CD14-positive monocyte (primary cell): Measurements from ENCODE around the gene TMEM242. TPM values are rescaled to one million over a fixed set of nuclear protein-coding genes. Genes with fewer than 3 reads are reported as not detected.

Experiments used
- DNase-seq, 3 donors: peaks; one replicate each; pipeline ENCODE4 v3.0.0-alpha.2; 2011 to 2022
- H2AFZ ChIP-seq: 2 replicates; pipeline ENCODE4 v1.6.0; 2012; ENCODE audit warnings: mild to moderate bottlenecking, low read depth, low read length, inconsistent platforms; ENCODE audit not compliant: insufficient read depth, poor library complexity, severe bottlenecking
- H3K27ac ChIP-seq, 2 donors: 1 replicate in 1 of 2; 2 replicates in 1 of 2; pipeline ENCODE4 v1.5.1; 2012 to 2013; ENCODE audit warnings: low read length in 2 of 2, control low read depth in 1 of 2, inconsistent platforms in 1 of 2, low read depth in 1 of 2, mild to moderate bottlenecking in 1 of 2
- H3K27me3 ChIP-seq, 2 donors: one replicate each; pipeline versions ENCODE4 v1.6.0 to v1.6.1; 2011 to 2013; ENCODE audit warnings: low read length in 2 of 2; ENCODE audit not compliant: control insufficient read depth in 2 of 2, insufficient read depth in 2 of 2
- H3K36me3 ChIP-seq, 2 donors: replicated peaks in 1 of 2; 1 replicate in 1 of 2; 2 replicates in 1 of 2; pipeline versions ENCODE4 v1.5.1 to v1.6.1; 2012 to 2013; ENCODE audit warnings: low read length in 2 of 2, control low read depth in 1 of 2, inconsistent platforms in 1 of 2, mild to moderate bottlenecking in 1 of 2; ENCODE audit not compliant: insufficient read depth in 2 of 2, control insufficient read depth in 1 of 2
- H3K4me1 ChIP-seq, 2 donors: 1 replicate in 1 of 2; 2 replicates in 1 of 2; pipeline versions ENCODE4 v1.5.1 to v1.6.1; 2012 to 2013; ENCODE audit warnings: low read length in 2 of 2, control low read depth in 1 of 2, inconsistent platforms in 1 of 2, mild to moderate bottlenecking in 1 of 2, moderate library complexity in 1 of 2; ENCODE audit not compliant: insufficient read depth in 2 of 2, control insufficient read depth in 1 of 2
- H3K4me2 ChIP-seq: replicated peaks from 2 replicates; pipeline ENCODE3; 2012; ENCODE audit warnings: low read length, moderate library complexity, mild to moderate bottlenecking; ENCODE audit not compliant: poor library complexity, severe bottlenecking; ENCODE audit errors: extremely low read depth
- H3K4me3 ChIP-seq, 3 experiments: fragments of 200-600 bp in 1 of 3; sonication (generic) in 1 of 3; replicated peaks in 1 of 3; 1 replicate in 2 of 3; 2 replicates in 1 of 3; pipeline ENCODE4 v1.5.1; 2011 to 2013; ENCODE audit warnings: low read length in 3 of 3, mild to moderate bottlenecking in 3 of 3, control low read depth in 2 of 3, low read depth in 2 of 3, inconsistent platforms in 1 of 3, moderate library complexity in 1 of 3
- H3K79me2 ChIP-seq: 2 replicates; pipeline ENCODE4 v1.6.0; 2012; ENCODE audit warnings: mild to moderate bottlenecking, control low read depth, inconsistent platforms, low read length, moderate library complexity; ENCODE audit not compliant: insufficient read depth
- H3K9ac ChIP-seq: 2 replicates; pipeline ENCODE4 v1.6.0; 2017; ENCODE audit warnings: low read length, mild to moderate bottlenecking; ENCODE audit not compliant: insufficient read depth, poor library complexity, severe bottlenecking
- H3K9me3 ChIP-seq, 2 donors: replicated peaks in 1 of 2; 1 replicate in 1 of 2; 2 replicates in 1 of 2; pipeline versions ENCODE4 v1.5.1 to v1.6.1; 2012 to 2013; ENCODE audit warnings: low read length in 2 of 2, control low read depth in 1 of 2; ENCODE audit not compliant: control insufficient read depth in 1 of 2, insufficient read depth in 1 of 2
- H4K20me1 ChIP-seq: 2 replicates; pipeline ENCODE4 v1.6.0; 2012; ENCODE audit warnings: mild to moderate bottlenecking, low read length, control low read depth, moderate library complexity; ENCODE audit not compliant: insufficient read depth
- H3K27ac Mint-ChIP-seq, 7 donors: one replicate each; pipeline ENCODE4 v1.8.0; 2020; ENCODE audit warnings: mild to moderate bottlenecking in 7 of 7, mixed read lengths in 7 of 7, moderate library complexity in 6 of 7, inconsistent platforms in 2 of 7
- H3K27me3 Mint-ChIP-seq, 3 donors: one replicate each; pipeline ENCODE4 v1.8.0; 2021 to 2022; ENCODE audit warnings: low read depth in 3 of 3, mild to moderate bottlenecking in 3 of 3, mixed read lengths in 3 of 3, moderate library complexity in 3 of 3, inconsistent platforms in 1 of 3
- H3K36me3 Mint-ChIP-seq, 2 donors: one replicate each; pipeline ENCODE4 v1.8.0; 2020; ENCODE audit warnings: mixed read lengths in 2 of 2, inconsistent platforms in 1 of 2, mild to moderate bottlenecking in 1 of 2
- H3K4me1 Mint-ChIP-seq: one replicate; pipeline ENCODE4 v1.8.0; 2020; ENCODE audit warnings: mild to moderate bottlenecking, mixed read lengths
- H3K4me3 Mint-ChIP-seq, 2 donors: one replicate each; pipeline ENCODE4 v1.8.0; 2020; ENCODE audit warnings: mild to moderate bottlenecking in 2 of 2, mixed read lengths in 2 of 2, moderate library complexity in 1 of 2
- H3K9me3 Mint-ChIP-seq, 7 donors: one replicate each; pipeline ENCODE4 v1.8.0; 2020 to 2022; ENCODE audit warnings: mixed read lengths in 7 of 7, mild to moderate bottlenecking in 6 of 7, moderate library complexity in 6 of 7, inconsistent platforms in 2 of 7
- WGBS: methylation state at CpG from one replicate; pipeline ENCODE4 v1.1.5; 2013; ENCODE audit warnings: missing lambda C conversion rate; ENCODE audit not compliant: insufficient coverage; 5-methylcytosine and 5-hydroxymethylcytosine counted together
- intact Hi-C, 2 donors: fragments of 100-400 bp; cut with micrococcal nuclease; formaldehyde crosslinking; loops; one replicate each; pipeline versions ENCODE4 v1.15.0 to v1.15.1; 2023
- polyA plus RNA-seq, 3 donors: library from polyadenylated mRNA; depleted of rRNA in 1 of 3; unstranded in 2 of 3; stranded (reverse) in 1 of 3; fragments of 300-500 nt in 2 of 3; fragments of >200 nt in 1 of 3; fragmentation: Illumina TruSeq in 2 of 3; gene quantifications; 1 replicate in 2 of 3; 2 replicates in 1 of 3; pipeline ENCODE4 v1.2.3, GENCODE V29; 2012 to 2021
- TF ChIP-seq, protein P1 (sequence below): fragments of 200-600 bp; IDR thresholded peaks from one replicate; pipeline ENCODE4 v1.8.0; 2022; ENCODE audit warnings: antibody characterized with exemption, mild to moderate bottlenecking

The TMEM242 gene
- polyA plus RNA-seq, 3 donors = 5.6 to 9.8 (median 8.3) TPM

DNA sequence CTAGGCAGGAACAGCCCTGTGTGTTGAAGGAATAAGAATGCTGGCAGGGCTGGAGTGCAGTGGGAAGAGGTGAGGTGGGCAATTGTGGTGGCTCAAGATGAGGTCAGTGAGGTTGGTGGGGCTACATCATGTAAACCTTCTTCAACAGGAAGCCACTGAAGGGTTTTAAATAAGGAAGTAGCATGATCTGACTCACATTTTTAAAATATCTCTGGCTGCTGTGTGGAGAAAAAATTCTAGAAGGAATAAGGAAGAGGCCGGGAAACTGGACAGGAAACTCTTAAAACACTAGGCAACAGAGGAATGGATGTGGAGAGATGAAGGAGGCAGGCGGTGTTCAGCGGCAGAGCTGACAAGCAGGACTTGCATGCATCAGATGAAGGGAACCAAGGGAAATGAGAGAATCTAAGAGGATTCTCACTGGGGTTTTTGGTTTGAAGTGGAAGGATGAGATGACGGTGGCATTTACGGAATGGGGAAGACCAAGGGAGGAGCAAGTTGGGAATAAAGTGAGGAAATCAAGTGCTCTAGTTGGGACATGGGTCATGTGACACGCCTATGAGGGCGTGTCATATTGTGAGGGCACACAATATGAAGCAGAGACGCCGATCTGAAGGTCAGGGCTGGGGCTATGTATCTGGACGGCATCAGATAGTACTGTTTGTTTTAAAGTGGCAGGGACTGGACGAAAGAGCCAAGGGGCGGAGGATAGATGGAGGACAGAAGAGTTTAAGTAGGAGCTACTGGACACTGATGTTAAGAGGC, 18.2 kb downstream of the TMEM242 start:
- intact Hi-C loops = no loop called here
- Histone ChIP-seq H3K79me2 (no peaks in the 10 kb centered on the region), H3K9me3 (no peaks in the 10 kb centered on the region), H3K4me1 (peaks cover 25 to 29% of the 10 kb centered on the region in 2 donors), H3K4me3 (peak overlapping the region in 2 of 3 experiments; percentile 12 to 37), H3K27ac (peak overlapping the region; percentile 20 to 38), H3K36me3 (peaks cover 3 to 18% of the 10 kb centered on the region in 2 donors), H2AFZ (no peak overlapping the region), H3K27me3 (no peaks in the 10 kb centered on the region), H4K20me1 (peaks cover 36% of the 10 kb centered on the region), H3K4me2 (peak overlapping the region; percentile 35), H3K9ac (peak overlapping the region; percentile 10)
- H3K27ac Mint-ChIP-seq = no peak overlapping the region
- H3K27me3 Mint-ChIP-seq = no peaks in the 10 kb centered on the region
- H3K9me3 Mint-ChIP-seq = no peaks in the 10 kb centered on the region
- peak; percentile 29 to 70 (median 53) for DNase-seq
- TF ChIP-seq, protein P1, sequence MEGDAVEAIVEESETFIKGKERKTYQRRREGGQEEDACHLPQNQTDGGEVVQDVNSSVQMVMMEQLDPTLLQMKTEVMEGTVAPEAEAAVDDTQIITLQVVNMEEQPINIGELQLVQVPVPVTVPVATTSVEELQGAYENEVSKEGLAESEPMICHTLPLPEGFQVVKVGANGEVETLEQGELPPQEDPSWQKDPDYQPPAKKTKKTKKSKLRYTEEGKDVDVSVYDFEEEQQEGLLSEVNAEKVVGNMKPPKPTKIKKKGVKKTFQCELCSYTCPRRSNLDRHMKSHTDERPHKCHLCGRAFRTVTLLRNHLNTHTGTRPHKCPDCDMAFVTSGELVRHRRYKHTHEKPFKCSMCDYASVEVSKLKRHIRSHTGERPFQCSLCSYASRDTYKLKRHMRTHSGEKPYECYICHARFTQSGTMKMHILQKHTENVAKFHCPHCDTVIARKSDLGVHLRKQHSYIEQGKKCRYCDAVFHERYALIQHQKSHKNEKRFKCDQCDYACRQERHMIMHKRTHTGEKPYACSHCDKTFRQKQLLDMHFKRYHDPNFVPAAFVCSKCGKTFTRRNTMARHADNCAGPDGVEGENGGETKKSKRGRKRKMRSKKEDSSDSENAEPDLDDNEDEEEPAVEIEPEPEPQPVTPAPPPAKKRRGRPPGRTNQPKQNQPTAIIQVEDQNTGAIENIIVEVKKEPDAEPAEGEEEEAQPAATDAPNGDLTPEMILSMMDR = no peak
- H3K36me3 Mint-ChIP-seq = peaks cover 12 to 19% of the 10 kb centered on the region in 2 donors
- H3K4me1 Mint-ChIP-seq = peaks cover 2% of the 10 kb centered on the region
- H3K4me3 Mint-ChIP-seq = no peak overlapping the region
- WGBS = 35% methylated on average over 11 of the region's 12 CpGs

DNA sequence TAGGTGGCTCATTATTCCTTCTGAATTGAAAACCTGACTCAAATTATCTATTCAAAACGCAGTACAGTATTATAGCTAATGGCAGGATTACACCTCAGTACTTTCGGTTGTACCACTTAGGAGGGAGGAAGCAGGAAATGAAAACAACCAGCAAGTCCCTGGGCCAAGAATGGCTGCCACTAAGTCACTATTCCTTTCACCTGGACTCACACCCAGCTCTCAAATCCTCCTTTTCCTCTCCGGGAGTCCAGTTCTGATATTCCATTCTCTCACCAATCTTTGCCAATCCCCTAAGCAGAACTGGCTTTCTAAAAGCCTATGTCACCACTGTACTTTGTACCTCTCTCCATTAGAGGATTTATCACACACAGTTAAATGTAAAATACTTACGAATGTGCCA, 20.6 kb downstream of the TMEM242 start:
- Histone ChIP-seq H3K36me3 (peaks cover 2 to 25% of the 10 kb centered on the region in 2 donors), H4K20me1 (peaks cover 53% of the 10 kb centered on the region), H3K27ac (no peak overlapping the region), H2AFZ (no peak overlapping the region), H3K9me3 (no peaks in the 10 kb centered on the region), H3K4me3 (no peak overlapping the region), H3K4me1 (peaks cover 32 to 38% of the 10 kb centered on the region in 2 donors), H3K27me3 (no peaks in the 10 kb centered on the region), H3K4me2 (no peak overlapping the region), H3K79me2 (no peaks in the 10 kb centered on the region), H3K9ac (no peak overlapping the region)
- no peak overlapping the region for H3K4me3 Mint-ChIP-seq
- H3K36me3 Mint-ChIP-seq = peaks cover 21 to 26% of the 10 kb centered on the region in 2 donors
- H3K4me1 Mint-ChIP-seq = peaks cover 11% of the 10 kb centered on the region
- no peak overlapping the region for H3K27ac Mint-ChIP-seq
- intact Hi-C loops = no loop called here
- peaks cover 0 to 5% (median 0%) of the 10 kb centered on the region in 7 donors for H3K9me3 Mint-ChIP-seq
- DNase-seq = no peak
- 50% methylated on average over 1 of the region's 4 CpGs for WGBS
- TF ChIP-seq, protein P1 = no peak
- H3K27me3 Mint-ChIP-seq = no peaks in the 10 kb centered on the region
